DMS79 treated with DMSO at 0.1 percent for 48 hours (cell line): ENCODE measurements around the gene OR10V1.

Experiments
- DNase-seq: peaks from one replicate; lab custom pipeline; 2025; lab: John Stamatoyannopoulos, UW

The OR10V1 gene, protein sequence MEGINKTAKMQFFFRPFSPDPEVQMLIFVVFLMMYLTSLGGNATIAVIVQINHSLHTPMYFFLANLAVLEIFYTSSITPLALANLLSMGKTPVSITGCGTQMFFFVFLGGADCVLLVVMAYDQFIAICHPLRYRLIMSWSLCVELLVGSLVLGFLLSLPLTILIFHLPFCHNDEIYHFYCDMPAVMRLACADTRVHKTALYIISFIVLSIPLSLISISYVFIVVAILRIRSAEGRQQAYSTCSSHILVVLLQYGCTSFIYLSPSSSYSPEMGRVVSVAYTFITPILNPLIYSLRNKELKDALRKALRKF

DNA sequence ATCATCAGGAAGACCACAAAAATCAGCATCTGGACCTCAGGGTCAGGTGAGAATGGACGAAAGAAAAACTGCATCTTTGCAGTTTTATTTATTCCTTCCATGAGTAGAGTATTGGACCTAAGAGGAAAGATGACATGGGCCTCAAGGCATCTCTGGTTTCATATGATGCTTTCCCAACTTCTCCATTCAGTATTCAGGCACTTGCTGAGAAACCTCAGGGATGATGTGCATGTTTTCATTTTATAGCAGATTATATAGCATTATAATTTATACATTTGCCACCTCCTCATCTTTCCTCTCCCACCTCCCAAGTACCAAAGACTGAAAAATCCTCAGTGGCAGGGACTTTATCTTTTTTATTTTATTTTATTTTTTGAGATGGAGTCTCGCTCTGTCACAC lies at the start of gene OR10V1:
Gene OR10V1 (minus strand): TSS at position 101 of the 400 bp plus-strand sequence. CDS start 0 bp downstream, at position 101.
- DNase-seq = no peak

DNA sequence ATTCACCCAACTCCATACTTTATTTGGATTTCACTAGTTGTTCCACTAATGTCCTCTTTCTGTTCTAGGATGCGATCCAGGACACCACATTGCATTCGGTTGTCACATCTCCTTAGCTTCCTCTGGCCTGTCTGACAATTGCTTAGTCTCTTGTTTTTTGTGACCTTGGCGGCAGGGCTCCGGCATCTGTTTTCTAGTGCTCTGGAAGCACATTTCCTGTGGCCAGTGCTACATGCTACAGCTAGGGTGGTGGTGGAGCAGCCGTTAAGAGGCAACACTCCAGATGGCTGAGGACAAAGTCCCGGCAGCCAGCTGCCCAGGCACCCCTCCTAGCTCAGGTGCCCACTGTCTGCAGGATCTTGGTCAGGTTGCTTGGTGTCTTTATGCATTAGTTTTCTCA lies 48.3 kb upstream of the OR10V1 start:
- no peak for DNase-seq

DNA sequence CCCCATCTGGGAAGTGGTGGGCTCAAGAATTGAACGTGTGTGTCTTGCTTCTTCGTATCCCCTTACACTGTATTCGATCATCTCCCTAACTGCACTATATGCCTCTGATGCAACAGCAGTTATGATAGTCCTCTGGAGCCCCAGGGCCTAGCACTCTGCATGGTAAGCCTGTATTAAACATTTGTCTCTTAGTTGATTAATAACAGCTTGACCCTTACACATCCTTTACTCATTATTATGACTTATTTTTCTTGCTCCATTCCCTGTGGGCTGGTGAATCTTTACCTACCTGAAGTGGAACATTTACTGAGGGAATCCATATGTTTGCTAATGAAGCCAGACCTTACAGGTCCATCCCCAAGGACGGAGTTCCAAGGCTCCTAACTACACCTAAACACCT lies 47.1 kb upstream of the OR10V1 start:
- no peak for DNase-seq

DNA sequence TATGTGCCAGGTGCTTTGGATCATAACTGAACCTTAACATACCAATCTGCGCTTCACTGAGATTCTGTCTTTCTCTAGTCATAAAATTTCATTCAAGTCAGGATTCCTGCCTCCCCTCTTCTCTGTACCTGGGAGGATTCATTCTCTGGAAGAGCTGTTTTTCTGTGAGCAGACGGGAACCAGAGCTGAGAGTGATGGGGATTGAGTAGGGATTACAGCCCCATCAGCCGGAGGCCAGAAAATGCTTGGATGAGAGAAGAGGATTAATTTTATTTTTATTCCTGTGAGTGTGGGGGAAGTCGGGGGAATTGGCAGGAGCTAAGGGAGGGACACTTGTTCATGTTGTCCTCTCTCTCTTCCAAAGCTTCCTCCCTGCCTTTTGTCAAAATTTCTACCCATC lies 46.3 kb upstream of the OR10V1 start:
- DNase-seq = no peak

DNA sequence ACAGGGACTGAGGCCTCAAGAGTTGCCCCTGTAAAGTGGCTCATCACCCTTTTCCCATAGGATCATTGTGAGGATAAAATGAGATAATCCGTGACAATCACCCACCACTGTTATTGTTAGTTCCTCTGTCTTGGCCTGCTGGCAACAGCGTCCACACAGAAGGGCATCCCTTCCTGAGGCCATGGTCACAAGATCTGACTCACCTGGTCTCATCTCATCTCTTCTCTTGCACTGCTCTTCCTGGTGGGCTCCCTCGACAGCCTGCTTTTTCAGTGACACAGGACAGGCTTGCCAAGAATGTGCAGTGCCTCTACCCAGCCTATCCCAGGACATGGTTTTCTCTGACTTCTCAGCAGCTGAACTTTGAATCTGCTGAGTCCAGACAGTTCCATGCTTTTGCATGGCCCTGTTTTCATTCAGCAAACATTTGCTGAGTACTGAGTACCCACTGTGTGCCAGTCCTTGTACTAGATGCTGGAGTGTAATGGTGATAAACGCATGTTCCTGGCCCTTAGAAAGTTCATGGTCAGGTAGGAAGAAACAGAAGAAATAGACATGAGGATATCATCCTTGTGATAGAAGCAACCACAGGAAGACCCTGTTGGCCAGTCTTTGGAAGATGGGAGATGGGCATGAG lies 44.9 kb upstream of the OR10V1 start:
- no peak for DNase-seq

DNA sequence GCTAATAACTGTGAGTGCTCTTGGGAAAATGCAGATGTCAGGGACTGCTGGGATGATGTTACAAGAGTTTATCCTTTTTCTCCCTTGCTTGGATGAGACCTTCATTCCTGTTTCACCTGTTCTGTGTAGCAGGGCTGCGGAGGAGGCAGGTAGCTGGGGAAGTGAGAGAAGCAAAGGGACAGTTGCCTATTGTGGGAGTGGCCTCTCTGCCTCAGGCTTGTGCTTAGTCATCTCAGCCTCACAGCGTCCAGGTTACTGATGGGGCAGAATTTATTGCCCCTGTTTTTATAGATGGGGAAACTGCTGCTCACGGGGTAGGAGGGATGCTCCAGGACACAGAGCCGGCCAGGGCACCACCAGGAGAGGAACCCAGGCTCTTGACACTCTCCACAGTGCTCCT lies 43.2 kb upstream of the OR10V1 start:
- DNase-seq = no peak

DNA sequence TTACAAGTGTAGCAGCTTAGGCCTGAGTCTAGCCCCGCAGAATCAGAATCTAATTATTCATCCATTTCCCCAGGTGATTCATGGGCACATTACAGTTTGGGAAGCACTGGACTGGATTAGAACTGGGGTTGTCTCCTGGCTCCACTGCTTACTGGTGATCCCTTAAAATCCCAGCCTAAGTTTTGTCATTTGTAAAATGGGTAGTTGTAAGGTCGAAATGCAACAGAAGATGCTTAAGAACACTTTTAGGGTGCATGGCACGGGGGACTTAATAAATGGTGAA lies 42.9 kb upstream of the OR10V1 start:
- no peak for DNase-seq

DNA sequence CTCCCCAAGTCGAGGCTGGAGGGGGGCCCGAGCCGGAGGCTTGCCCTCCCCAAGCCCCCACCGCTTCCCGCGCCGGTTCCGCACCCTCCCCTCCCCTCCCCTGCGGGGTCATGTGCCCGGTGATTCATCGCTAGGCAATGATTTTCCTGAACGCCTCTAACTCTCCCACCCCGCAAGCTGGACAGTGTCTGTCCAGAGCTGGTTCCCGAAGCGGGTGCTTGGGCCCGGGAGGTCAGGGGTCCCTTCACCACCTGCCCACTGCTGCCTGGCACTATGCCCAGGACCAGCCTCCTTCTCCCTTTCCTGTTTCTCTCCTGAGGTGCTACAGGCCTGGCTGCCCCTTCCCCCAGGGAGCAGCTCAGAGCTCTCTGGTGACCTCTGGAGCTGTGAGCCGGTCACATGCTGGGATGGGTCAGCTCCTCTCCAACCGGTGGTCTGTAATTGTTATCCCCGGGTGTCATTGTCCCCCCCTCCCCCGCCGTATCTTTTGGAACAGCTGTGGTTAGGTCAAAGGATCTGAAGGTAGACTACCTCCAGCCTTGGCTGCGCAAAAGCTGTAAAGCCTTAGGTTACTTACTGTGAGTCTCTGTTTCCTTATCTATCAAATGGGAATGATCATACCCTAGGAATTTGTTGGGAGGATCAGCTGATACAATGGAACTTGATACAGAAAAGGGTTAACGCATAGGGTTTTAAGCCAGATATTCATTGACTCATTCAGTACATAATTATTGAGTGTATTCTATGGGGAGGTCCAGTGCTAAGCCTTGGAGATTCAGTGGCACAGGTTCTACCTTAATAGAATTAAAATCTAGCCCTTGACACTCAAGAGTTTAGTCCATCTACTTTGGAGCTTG lies 42.3 kb upstream of the OR10V1 start:
- DNase-seq = peak; percentile 44

DNA sequence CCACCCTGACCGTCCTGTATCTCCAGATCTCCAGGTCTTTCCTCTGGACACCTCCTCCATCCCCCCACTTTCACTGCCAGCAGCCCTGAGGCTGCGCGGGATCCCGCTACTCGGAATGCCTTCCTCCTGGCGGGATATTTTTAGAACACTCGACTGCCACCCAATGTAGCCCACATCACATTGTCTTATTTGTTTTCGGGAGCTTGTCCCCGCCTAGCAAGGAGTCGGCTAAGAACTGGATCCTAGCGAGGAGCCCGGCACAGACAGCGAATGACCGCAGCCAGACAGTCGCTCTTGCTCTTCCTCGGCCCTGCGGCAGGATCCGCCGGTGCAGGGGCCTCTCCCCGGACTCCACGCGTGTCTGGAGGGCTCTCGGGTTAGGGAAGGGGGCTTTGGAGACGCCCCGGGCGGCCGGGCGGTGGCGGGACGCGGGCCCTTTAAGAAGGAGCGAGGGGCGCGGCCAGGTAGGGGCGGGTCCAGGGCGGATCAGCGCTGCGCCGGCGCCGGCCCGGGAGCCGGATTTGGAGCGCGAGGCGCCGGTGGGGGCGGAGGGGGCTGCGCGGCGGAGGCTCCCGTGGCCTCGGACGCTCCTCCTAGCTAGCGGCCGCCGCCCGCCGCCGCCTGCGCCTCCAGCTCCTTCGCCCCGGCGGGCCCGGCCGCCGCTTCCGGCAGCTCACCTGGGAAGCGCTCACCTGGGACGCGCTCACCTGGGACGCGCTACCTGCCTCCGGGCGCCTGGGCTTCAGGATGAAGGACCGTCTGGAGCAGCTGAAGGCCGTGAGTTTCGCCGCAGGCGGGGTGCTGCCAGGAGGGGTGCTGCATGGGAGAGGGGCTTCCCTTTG lies 41.4 kb upstream of the OR10V1 start, which contains the start of gene STX3:
Gene STX3 (plus strand): TSS at position 518 of the 842 bp plus-strand sequence. CDS start 230 bp downstream, at position 748.
- peak; percentile 50 for DNase-seq

DNA sequence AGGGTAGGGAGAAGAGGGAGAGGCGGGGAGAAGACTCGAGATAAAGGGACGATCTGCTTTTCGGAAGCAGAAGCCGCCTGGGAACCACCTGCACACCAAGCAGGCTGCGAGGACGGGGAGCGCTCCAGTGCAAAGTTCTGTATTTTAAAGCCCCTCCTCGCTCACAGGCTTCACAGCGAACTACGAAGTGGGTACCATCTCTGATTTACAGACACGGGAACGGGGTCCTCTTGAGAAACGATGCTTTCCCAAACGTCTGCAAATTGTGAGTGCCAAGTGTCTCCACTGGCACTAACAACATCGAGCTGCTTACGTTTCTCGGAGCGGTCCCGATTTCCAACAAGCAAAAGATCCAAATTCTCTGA lies 40.8 kb upstream of the OR10V1 start:
- DNase-seq = peak; percentile 57

DNA sequence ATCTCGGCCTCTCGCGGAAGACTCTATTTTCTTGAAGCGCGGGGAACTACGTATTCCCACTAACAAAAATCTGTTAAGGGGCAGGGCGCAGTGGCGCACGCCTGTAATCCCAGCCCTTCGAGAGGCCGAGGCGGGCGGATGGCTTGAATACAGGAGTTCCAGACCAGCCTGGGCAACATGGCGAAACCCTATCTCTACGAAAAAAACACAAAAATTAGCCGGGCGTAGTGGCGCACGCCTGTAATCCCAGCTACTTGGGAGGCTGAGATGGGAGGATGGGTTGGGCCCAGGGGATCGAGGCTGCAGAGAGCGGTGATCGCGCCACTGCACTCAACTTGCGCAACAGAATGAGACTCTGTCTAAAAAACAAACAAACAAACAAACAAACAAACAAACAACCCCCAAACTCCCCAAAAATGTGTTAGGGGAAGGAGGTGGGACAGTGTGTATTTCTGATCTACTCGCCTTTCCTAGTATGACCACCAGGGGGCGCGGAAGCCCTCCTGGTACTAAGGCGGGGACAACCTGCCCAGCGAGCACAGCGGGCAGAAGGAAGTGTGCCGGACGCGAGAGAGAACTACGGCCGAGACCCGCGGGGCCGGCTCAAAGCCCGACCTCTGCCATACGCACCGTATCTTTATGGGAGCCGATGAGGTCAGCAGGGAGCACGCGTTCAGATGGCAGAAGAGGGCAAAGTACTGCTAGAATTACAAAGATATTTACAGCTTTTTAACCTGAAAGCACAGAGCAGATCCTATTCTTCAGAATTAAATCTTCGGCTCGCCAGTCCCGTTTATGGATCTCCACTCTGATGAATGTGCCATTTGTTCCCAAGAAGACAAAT lies 40.2 kb upstream of the OR10V1 start:
- peak; percentile 77 for DNase-seq

DNA sequence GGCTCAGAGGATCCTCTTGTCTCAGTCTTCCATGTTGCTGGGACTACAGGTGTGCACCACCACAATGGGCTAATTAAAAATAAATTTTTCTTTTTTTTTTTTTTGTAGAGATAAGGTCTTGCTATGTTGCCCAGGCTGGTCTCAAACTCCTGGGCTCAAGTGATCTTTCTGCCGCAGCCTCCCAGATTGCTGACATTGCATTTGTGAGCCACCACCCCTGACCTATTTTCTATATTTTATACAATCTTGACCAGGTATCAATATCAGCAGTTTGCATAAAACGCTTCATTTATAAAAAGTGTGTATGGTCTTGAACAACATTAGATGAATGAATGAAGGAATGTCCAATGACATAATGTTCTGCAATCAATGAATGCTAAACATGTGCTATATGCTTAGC lies 32.5 kb upstream of the OR10V1 start:
- no peak for DNase-seq

DNA sequence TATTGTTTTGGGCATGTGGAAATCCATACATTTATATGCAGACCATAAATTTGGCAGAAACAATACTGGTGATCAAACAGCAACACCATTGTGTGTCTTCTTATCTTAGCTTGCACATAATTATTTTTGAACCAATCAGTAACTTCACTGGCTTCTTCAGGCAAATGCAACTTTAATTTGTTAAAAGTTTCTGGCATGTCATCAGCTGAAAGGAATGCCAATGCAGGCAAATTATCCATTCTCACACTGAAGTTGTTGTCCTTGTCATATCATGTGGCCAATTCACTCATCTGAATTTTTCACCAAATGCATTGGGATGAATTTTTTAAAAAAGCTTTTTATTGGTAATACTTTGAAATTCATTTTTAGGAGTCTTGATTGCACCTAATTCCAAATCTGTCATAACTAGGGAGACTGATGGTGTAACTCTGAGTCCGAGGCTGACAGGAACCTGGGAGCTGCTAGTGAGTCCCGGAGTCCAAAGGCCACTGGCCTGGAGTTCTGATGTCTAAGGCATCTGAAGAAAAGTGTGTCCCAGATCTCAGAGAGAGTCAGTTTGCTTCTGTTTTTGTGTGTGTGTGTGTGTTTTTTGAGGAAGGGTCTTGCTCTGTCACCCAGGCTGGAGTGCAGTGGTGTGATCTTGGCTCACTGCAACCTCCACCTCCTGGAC lies 17.4 kb upstream of the OR10V1 start:
- no peak for DNase-seq

DNA sequence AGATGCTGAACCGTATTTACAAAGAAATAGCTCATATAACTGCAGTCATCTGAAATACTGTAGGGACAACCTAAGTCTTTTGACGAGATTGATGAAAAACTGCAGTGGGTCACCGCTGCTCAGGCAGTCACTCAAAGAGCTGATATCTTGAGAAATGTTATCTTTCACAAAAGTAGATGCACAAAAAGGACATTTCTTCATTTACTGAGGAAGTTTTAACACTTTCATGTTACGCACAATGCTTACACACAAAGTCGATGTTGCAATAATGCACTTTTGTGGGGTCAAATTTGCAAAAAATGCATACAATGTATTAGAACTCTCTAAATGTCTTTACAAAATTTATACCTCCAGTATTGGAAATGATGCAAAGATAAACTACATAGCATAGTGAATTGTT lies 16.2 kb upstream of the OR10V1 start:
- DNase-seq = no peak

DNA sequence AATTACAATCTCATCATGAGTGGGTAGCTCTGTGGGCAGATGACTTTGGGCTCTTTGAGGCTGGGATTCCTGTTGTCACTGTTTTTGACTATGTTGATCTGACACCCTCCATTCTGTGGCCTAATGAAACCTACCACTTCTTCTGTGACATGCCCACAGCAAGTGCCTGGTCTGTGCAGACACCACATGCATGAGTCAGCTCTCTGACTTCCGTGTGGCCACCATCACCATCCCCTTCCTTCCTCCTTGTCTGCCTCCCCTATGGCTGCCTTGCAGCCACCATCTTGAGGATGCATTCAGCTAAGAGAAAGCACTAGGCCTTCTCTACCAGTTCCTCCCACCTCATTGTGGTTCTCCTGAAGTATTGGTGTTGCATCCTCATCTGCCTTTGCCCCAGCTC lies 15.3 kb upstream of the OR10V1 start:
- DNase-seq = no peak

DNA sequence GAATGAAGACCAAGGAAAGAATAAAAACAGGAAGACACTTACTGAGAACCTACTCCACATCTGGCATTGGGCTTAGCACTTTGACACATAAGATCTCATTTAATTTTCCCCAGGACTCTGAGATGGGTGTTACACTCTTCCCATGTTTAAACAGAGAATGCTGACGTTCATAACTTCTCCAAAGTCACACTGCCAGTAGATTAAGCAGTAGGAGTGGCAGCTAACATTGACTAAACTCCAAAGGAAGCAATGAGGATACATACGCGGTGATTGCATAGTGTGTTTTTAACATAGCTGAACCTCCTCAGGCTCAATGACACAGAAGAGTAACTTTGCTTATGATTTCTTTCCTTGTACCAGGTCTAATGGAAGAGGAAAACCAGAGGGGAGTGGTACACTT lies 14.5 kb upstream of the OR10V1 start:
- DNase-seq = no peak

DNA sequence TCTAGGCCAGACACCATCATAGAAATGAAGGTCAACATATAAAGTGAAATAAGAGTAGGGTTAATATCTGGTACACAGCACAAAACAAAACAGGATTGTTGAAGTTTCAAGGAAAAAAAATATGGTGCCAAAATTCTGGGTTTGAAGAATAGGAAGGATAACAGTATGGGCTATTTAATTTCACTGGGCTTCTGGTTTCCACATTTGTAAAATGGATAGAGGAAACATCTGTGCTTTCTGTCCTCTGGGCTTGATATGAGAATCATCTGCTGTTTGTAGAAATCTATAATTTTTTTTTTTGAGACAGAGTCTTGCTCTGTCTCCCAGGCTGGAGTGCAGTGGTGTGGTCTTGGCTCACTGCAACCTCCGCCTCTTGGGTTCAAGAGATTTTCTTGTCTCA lies 13.8 kb upstream of the OR10V1 start:
- no peak for DNase-seq

DNA sequence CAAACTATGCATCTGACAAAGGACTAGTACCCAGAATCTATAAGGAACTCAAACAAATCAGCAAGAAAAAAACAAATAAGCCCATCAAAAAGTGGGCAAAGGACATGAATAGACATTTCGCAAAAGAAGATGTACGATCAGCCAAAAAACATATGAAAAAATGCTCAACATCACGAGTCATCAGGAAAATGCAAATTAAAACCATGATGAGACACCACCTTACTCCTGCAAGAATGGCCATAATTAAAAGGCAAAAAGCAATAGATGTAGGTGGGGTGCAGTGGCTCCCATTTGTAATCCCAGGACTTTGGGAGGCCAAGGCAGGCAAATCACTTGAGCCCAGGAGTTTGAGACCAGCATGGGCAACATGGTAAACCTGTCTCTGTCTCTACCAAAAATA lies 10.4 kb upstream of the OR10V1 start:
- no peak for DNase-seq

DNA sequence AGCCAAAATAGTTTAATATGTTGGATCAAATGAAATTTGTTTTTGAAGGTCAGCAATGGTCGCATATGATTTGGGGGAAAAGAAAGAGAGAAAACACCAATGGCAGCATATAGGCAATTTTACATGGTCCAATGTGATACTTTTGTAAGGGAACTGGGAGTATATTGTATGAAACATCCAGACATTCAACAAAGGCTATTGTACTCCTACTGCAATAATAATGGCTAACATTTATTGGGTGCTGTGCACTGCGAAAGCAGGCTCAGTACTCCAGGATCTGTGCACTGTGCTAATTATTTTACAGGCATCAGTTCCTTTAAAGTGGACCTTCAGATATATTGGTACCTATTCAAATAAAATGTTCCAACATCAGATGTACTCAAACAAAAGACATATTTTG lies 5.9 kb upstream of the OR10V1 start:
- DNase-seq = no peak

DNA sequence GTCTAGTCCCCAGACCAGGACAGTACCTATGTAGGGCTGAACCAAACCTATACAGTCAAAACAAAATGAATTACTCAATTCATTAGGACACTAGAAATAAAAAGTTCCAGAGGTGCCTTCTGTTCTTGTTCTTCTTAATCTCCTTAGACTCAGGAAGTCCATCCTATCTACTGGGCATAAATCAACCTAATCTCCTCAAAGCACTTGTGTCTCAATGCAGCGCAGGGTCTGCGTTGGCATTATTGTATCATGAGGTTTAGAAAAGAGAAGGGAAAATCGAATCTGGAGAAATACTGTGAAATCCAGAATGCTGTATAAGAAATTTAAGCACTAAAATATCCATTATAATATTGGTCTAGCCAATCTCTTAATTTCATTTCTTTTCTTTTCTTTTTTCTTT lies 2.4 kb upstream of the OR10V1 start:
- DNase-seq = no peak
